Fibroblast of skin of scalp (primary cell): Measurements from ENCODE around the gene NUAK2. TPM values are rescaled to one million over a fixed set of nuclear protein-coding genes. Genes with fewer than 3 reads are reported as not detected.
"Not testable (repeated sequence)": the region's sequence is repeated elsewhere in the genome, so short reads cannot be mapped to it uniquely, and the experiment has no call there.

Source experiments
- DNase-seq: peaks from one replicate; pipeline ENCODE4 v3.0.0-alpha.2; 2013
- polyA plus RNA-seq, 2 experiments: library from polyadenylated mRNA; unstranded; fragments of 120-200 nt; gene quantifications; one replicate each; pipeline ENCODE4 v1.2.1, GENCODE V29; 2013; ENCODE audit not compliant: insufficient read length in 2 of 2

NUAK2 gene
- 6.5 TPM for polyA plus RNA-seq (2013, experiment 1 of 2; ENCODE audit: insufficient read length)
- polyA plus RNA-seq (2013, experiment 2 of 2; ENCODE audit: insufficient read length): 6.0 TPM

GRCh38 chr1:205321162-205321958 lies at the start of gene NUAK2:
NUAK2 (minus strand) TSS chr1:205321745; CDS start chr1:205321628, 117 bp downstream.
- peak; percentile 90 for DNase-seq

DNA sequence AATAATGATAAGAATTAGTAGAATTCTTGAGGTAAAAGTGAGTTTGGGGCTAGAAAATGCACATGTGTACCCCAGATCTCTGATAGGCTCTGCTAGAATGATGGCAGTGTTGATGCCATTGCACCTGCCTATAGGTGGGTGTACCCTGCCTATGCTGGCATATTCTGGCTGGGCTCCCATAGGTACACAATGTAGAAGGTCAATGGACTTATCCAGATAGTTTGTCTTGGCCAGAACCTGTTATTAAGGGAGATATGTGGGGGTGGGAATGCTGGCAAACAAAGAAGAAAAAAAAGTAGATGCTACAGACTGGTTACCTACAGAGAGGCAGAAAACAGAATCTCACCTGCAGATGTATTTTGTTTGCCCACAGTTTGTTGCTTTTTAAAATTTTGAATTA lies 49.2 kb upstream of the NUAK2 start:
- no peak for DNase-seq

DNA sequence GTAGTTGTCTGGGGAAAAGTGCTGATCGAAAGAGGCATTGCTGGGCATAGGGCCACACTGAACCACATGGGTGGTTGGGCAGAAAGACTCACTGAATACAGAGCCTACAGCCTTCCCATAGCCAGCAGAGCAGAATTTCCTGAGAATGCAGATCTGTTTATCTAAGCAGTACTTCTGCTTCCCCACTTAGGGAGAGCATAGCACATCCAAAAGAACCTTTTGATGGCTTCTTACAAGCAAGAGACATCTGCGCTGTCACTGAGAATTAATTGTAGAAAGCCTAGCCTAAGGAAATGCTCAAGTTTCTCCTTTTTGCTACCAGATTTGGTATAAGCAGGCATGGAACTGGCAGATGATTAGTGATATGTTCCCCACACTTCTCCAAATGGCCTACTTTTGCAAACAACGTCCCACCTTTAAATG lies 48.2 kb upstream of the NUAK2 start:
- no peak for DNase-seq

GRCh38 chr1:205368478-205368877 lies 46.9 kb upstream of the NUAK2 start:
- DNase-seq: no peak

- no peak for DNase-seq
Measured at GRCh38 chr1:205365945-205366463, 44.5 kb upstream of the NUAK2 start.

DNA sequence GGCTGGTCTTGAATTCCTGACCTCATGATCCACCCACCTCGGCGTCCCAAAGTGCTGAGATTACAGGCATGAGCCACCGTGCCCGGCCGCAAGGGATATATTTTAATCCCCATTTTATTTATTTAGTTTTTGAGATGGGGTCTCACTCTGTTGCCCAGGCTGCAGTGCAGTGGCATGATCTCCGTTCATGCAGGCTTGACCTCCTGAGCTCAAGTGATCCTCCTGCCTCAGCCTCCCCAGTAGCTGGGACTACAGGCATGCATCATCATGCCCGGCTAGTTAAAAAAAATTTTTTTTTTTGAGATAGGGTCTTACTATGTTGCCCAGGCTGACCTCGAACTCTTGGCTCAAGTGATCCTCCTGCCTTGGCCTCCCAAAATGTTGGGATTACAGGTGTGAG lies 43.5 kb upstream of the NUAK2 start:
- not testable (repeated sequence) for DNase-seq

DNA sequence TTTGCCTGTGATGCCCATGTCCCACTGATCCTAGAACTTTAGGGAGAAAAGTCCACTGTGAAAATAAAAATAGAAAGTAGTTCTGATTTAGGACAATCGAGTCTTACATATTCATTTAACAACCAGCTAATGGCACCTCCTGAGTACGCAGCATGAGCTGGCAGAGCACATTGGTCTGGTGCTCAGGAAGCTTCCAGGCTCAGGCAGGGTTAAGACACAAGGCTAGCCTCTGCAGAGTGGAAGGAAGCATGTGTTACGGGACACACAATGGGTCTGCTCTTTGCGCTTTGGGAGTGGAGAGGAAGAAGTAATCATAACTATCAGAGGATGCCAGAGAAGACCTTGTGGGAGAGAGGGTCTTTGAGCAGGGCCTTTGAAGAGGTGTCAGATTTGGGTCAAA lies 39.3 kb upstream of the NUAK2 start:
- DNase-seq: no peak

DNA sequence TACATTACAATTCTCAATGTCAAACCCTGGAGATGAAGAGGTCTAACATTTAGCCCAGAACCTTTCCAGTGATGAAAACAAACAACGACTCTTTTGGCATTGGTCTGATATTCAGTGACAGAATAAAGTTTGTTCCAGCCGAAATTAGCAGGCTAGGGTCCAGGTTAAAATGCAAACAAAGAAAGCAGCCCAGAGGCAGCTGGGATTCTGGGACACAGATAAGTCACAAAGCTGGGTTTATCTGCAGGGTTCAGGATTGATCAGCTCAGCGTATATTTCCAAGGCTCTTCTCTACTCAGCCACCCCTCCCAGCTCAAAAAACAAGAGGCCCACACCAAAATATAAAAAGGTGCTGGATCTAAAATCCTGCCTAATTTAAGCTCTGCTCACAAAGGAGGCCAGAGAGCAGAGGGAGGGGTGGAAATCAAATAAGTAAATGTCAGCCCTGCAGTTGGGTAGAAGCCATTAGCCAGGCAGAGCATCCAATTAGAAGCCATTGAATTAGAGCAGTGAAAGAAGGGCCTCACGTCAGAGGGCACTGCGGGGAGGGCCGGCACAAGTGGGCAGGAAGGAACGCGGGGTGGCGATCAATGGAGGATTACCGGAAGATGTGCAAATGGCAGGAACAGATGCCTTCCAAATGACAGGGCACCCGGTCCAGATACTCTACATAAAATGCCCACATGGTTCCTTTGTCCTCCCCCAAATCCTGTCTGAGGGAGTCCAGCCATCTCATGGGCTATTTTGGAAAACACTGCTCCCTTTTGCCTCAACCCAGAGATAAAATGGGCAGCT lies 38.4 kb upstream of the NUAK2 start:
- DNase-seq: no peak

- DNase-seq: no peak
Measured at GRCh38 chr1:205358579-205358978, 37.0 kb upstream of the NUAK2 start.

- no peak for DNase-seq
Measured at GRCh38 chr1:205357567-205357966, 36.0 kb upstream of the NUAK2 start.

DNA sequence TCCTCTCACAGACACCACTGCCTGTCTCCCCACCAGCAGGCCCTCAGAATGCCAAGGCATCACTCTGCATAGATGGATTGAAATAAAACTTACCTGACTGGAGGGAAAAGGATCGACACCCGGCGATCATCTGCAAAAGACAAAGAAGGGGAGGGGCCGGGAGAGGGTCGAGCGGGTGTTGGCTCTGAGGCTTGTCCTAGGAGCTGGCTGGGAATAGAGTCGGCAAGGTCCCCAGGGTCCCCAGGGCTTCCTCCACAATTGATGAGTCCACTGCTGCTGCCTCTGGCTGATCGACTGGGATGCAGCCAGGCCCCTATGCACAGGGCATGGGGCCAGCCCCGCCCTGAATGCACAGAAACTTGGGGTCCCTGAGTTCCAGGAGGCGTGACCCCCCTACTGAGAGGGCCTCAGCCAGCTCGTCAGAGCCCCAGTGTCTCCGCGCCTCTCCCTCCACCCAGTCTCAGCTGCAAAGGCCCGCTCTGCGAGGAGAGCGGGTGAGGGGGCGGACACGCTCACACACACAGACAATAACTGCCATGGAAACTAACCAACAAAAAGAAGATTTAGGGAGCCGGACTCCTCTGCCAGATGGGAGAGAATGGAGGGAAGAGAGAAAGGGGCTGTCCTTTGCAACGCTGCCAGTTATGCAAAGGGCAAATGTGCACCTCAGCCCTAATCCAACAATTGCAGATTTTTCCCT lies 35.0 kb upstream of the NUAK2 start, which contains the start of gene KLHDC8A:
TSS of gene KLHDC8A (minus strand) at position 483 of the 700 bp plus-strand sequence. CDS start 13,318 bp downstream, outside the sequence.
- DNase-seq: no peak

GRCh38 chr1:205355075-205355453 lies 33.5 kb upstream of the NUAK2 start:
- DNase-seq: no peak

GRCh38 chr1:205354259-205355074 lies 32.9 kb upstream of the NUAK2 start:
- peak; percentile 72 for DNase-seq

DNA sequence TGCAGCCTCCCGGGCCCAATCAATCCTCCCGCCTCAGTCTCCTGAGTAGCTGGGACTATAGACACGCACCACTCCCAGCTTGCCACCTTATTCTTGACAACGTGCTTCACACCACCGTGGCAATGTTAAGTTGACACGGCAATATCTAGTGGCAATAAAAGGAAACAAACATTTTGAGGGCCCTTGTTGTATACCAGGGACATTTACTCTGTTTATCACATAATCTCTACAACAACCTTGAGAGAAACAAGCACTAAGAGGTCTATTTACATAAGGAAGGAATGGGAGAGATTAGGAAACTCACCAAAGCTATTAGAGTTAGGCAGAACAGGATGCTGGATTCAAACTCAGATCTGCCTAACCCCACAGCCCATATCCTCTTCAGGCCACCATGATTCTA lies 32.1 kb upstream of the NUAK2 start:
- DNase-seq: no peak

GRCh38 chr1:205353191-205353590 lies 31.6 kb upstream of the NUAK2 start:
- DNase-seq: no peak

- peak; percentile 22 for DNase-seq
Measured at GRCh38 chr1:205351984-205352713, 30.6 kb upstream of the NUAK2 start.

- DNase-seq: no peak
Measured at GRCh38 chr1:205350691-205351141, 29.2 kb upstream of the NUAK2 start.

- DNase-seq: no peak
Measured at GRCh38 chr1:205350124-205350523, 28.6 kb upstream of the NUAK2 start.

DNA sequence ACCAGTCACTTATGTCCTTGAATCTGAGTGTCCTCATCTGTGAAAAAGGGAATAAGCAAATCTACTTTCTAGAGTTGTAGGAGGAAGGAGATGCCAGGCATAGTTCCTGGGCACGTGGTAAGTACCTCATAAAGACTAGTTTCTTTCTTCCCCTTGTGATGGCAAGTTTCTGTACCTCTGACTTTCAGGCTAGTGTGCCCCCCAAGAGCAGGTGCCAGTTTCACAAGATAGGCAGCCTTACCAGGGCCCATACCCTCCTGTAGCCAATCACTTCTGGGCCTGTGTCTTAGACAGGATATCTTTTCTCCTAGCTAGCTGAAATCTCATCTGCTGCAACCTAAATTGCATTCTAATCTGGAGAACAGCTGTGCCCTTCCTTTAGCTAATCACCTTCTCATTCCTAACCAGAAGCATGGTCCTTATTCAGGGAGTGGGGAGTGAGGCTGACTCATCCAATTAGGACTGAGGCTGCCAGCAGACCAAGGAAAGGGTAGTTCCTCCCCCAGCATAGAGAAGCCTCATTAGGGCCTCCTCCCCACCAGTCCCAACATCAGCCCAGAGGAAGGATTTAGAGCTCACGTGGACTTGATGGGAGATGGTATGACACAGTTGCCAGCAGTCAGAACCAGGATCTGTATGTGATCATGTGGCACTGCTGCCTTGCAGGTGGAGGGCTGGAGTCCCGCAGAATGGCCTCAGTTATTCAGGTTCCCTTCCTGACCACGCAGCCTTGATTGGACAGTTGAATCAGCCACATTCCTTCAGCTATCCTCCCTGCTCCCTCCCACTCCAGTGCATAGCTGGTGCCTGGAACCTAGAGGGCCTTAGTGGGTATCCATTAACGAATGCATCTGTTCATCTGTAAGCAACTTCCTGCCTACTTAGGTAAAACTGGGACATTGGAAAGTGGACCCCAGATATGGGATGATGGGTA lies 27.3 kb upstream of the NUAK2 start:
- DNase-seq: no peak
